Erythroblast (primary cell): ENCODE results near the gene SLC25A47.

ENCODE experiments used
- GATA1 ChIP-seq: IDR thresholded peaks from 2 replicates; pipeline ENCODE4 v1.6.1; 2011; ENCODE audit warnings: low read depth, mild to moderate bottlenecking, control low read depth, low read length, moderate library complexity
- POLR2A ChIP-seq: IDR thresholded peaks from 2 replicates; pipeline ENCODE4 v1.6.1; 2011; ENCODE audit warnings: mild to moderate bottlenecking, low read length

GRCh38 chr14:100321473-100322137, 1.5 kb upstream of the SLC25A47 start:
- TF ChIP-seq POLR2A (no peak), GATA1 (no peak)
